A673 (cell line): ENCODE data around the gene PID1. TPM values are rescaled to one million over a fixed set of nuclear protein-coding genes. Genes with fewer than 3 reads are reported as not detected.

Experiments
- BruUV-seq: library from RNA; stranded (reverse); fragments of 400-500 nt; replicated peaks from 2 replicates; lab custom pipeline; 2021; lab: Mats Ljungman, UMichigan
- CTCF ChIA-PET: fragments of 300-600 bp; sonication (Branson Sonifier 250); formaldehyde crosslinking; loops from one replicate; lab custom pipeline; 2022; ENCODE audit warnings: antibody characterized with exemption; lab: Charles Lee
- POLR2A ChIA-PET: fragments of 300-600 bp; sonication (Branson Sonifier 250); formaldehyde crosslinking; loops from one replicate; lab custom pipeline; 2022; ENCODE audit warnings: antibody characterized with exemption; ENCODE audit not compliant: low non-redundant PET; lab: Charles Lee
- DNase-seq: peaks from one replicate; pipeline ENCODE4 v3.0.0-alpha.2; 2015; ENCODE audit warnings: low spot score
- H3K27ac ChIP-seq: fragments of 200-600 bp; sonication (generic); 2 replicates; pipeline ENCODE4 v1.5.1; 2016; ENCODE audit warnings: mixed run types, low read depth, mild to moderate bottlenecking, mixed read lengths, antibody characterized with exemption, low read length; ENCODE audit not compliant: poor library complexity, severe bottlenecking
- H3K27me3 ChIP-seq: fragments of 200-600 bp; sonication (generic); replicated peaks from 2 replicates; pipeline ENCODE4 v1.6.1; 2017; ENCODE audit warnings: mixed run types, low read depth, mild to moderate bottlenecking, mixed read lengths, antibody characterized with exemption, low read length; ENCODE audit not compliant: insufficient read depth, poor library complexity
- H3K36me3 ChIP-seq: fragments of 200-600 bp; sonication (generic); 2 replicates; pipeline ENCODE4 v1.6.1; 2016; ENCODE audit warnings: mixed run types, mild to moderate bottlenecking, mixed read lengths, antibody characterized with exemption, low read length; ENCODE audit not compliant: insufficient read depth, poor library complexity, severe bottlenecking
- H3K4me1 ChIP-seq: fragments of 200-600 bp; sonication (generic); 2 replicates; pipeline ENCODE4 v1.6.1; 2017; ENCODE audit warnings: mixed run types, mild to moderate bottlenecking, mixed read lengths, antibody characterized with exemption, low read length; ENCODE audit not compliant: insufficient read depth, poor library complexity, severe bottlenecking
- H3K4me3 ChIP-seq: fragments of 200-600 bp; sonication (generic); 2 replicates; pipeline ENCODE4 v1.5.1; 2016; ENCODE audit warnings: low read depth, mixed run types, mild to moderate bottlenecking, mixed read lengths, low read length; ENCODE audit not compliant: poor library complexity, severe bottlenecking
- H3K9me3 ChIP-seq: fragments of 200-600 bp; sonication (generic); 2 replicates; pipeline ENCODE4 v1.6.1; 2016; ENCODE audit warnings: mixed run types, low read depth, mild to moderate bottlenecking, mixed read lengths, antibody characterized with exemption, low read length; ENCODE audit not compliant: poor library complexity, severe bottlenecking
- CTCF ChIP-seq: fragments of 300-800, 200-600 bp; sonication (generic); conservative IDR thresholded peaks from 2 replicates; pipeline ENCODE4 v1.5.1; 2017; ENCODE audit warnings: low read depth, mild to moderate bottlenecking, antibody characterized with exemption, low read length, moderate library complexity, mixed read lengths
- EZH2 ChIP-seq: fragments of 200-600 bp; sonication (generic); IDR thresholded peaks from 2 replicates; pipeline ENCODE4 v1.6.1; 2017; ENCODE audit warnings: borderline replicate concordance, low read depth, mild to moderate bottlenecking, mixed read lengths, antibody characterized with exemption, low read length; ENCODE audit not compliant: poor library complexity, severe bottlenecking
- intact Hi-C: fragments of 100-400 bp; cut with micrococcal nuclease; formaldehyde crosslinking; loops from one replicate; pipeline ENCODE4 v1.10.0; 2022; ENCODE audit not compliant: unreplicated experiment
- total RNA-seq: library from RNA; stranded (reverse); gene quantifications from 2 replicates; pipeline ENCODE4 v1.2.3, GENCODE V29; 2021

PID1 gene
- total RNA-seq, 1 experiment from 2014 or later: 1.5 TPM

DNA sequence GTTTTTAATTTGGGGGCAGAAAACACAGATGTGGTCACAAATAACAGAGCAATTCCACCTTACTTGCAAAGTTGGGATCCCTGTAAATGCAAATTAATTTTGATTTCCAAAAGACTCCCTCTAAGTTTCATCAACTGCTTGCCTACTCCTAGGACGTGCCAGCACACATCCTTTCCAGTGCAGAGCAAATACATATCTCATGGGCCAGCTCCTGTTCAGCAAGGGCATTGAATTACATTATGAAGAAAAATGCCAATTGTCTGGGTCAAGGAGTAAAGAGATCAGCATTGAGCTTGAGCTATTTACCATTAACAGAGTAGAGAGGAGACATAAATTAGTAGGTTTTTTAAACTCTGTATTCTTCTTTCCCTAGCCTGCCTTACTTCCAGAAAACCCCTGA, 18.8 kb downstream of the PID1 start:
- no TSS peak for BruUV-seq
- ChIA-PET CTCF (no interaction called here), POLR2A (no interaction called here)
- H3K36me3 ChIP-seq: no peaks in the 10 kb centered on the region
- H3K4me3 ChIP-seq: no peak overlapping the region
- DNase-seq: no peak
- intact Hi-C loops: no loop called here
- TF ChIP-seq EZH2: no peak
- no peak for TF ChIP-seq CTCF
- H3K9me3 ChIP-seq: no peaks in the 10 kb centered on the region
- no peaks in the 10 kb centered on the region for H3K4me1 ChIP-seq
- no peak overlapping the region for H3K27ac ChIP-seq
- H3K27me3 ChIP-seq: no peaks in the 10 kb centered on the region

GRCh38 chr2:229249536-229249935, 21.6 kb downstream of the PID1 start:
- no peak for DNase-seq
- CTCF ChIA-PET: no interaction called here
- Histone ChIP-seq H3K4me3 (no peak overlapping the region), H3K27ac (no peak overlapping the region), H3K9me3 (no peaks in the 10 kb centered on the region), H3K4me1 (no peaks in the 10 kb centered on the region), H3K36me3 (no peaks in the 10 kb centered on the region), H3K27me3 (no peaks in the 10 kb centered on the region)
- BruUV-seq: no TSS peak
- TF ChIP-seq EZH2 (no peak), CTCF (no peak)
- intact Hi-C loops: no loop called here
- POLR2A ChIA-PET: no interaction called here

DNA sequence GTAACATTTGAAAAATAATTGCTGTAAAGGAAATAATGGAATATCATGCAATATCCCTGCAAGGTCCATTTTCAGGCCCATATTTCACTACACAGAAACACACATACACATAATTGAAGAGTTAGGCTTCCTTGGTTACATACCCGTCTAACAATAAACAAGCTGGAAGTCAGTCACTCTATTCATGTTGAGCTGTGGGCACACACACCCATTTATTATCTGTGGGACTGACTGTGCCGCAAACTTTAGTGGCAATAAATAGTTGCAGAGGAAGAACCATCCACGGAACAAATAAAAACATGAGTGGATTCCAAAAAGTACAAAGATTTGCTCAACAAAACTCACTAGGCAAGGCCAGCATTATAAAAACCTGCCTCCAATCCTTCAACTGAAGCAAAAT, 24.8 kb downstream of the PID1 start:
- no peak for TF ChIP-seq CTCF
- no peak for TF ChIP-seq EZH2
- H3K9me3 ChIP-seq: no peaks in the 10 kb centered on the region
- H3K4me1 ChIP-seq: no peaks in the 10 kb centered on the region
- no peaks in the 10 kb centered on the region for H3K36me3 ChIP-seq
- ChIA-PET POLR2A (no interaction called here), CTCF (no interaction called here)
- no peak overlapping the region for H3K27ac ChIP-seq
- DNase-seq: no peak
- no peaks in the 10 kb centered on the region for H3K27me3 ChIP-seq
- no TSS peak for BruUV-seq
- intact Hi-C loops: no loop called here
- no peak overlapping the region for H3K4me3 ChIP-seq
